SK-N-SH treated with all-trans-retinoic acid at 6 μM for 48 hours (cell line): ENCODE results near the gene ADAMTS2.

Experiments
- ATAC-seq: fragments of 200-7000 bp; cut with Tn5 transposase; 3 replicates; pipeline ENCODE4 v1.9.1; 2020; ENCODE audit warnings: mild to moderate bottlenecking, moderate library complexity
- ARNTL ChIP-seq: fragments of 450-650 bp; formaldehyde crosslinking; IDR thresholded peaks from 2 replicates; pipeline ENCODE4 v1.5.0; 2020; ENCODE audit warnings: low read depth, mild to moderate bottlenecking, moderate library complexity, borderline replicate concordance
- BACH2 ChIP-seq: fragments of 250-450 bp; sonication (Bioruptor Pico); IDR thresholded peaks from 2 replicates; pipeline ENCODE4 v1.9.0; 2021; ENCODE audit warnings: mild to moderate bottlenecking, borderline replicate concordance
- CREB5 ChIP-seq: fragments of 250-450 bp; sonication (Bioruptor Pico); IDR thresholded peaks from 2 replicates; pipeline ENCODE4 v1.5.1; 2020; ENCODE audit warnings: low read depth, mild to moderate bottlenecking, moderate library complexity
- CSDC2 ChIP-seq: fragments of 250-450 bp; sonication (Bioruptor Pico); IDR thresholded peaks from 2 replicates; pipeline ENCODE4 v1.5.0; 2020; ENCODE audit warnings: mild to moderate bottlenecking, moderate library complexity
- CSRNP3 ChIP-seq: fragments of 250-450 bp; sonication (Bioruptor Pico); IDR thresholded peaks from 2 replicates; pipeline ENCODE4 v1.5.1; 2021; ENCODE audit warnings: mild to moderate bottlenecking, moderate library complexity
- GLIS3 ChIP-seq: fragments of 250-450 bp; sonication (Bioruptor Pico); IDR thresholded peaks from 2 replicates; pipeline ENCODE4 v1.5.0; 2020; ENCODE audit warnings: mild to moderate bottlenecking, moderate library complexity
- ISL1 ChIP-seq: fragments of 250-450 bp; sonication (Bioruptor Pico); IDR thresholded peaks from 2 replicates; pipeline ENCODE4 v2.1.2; 2022; ENCODE audit warnings: mild to moderate bottlenecking, moderate library complexity
- OSR1 ChIP-seq: fragments of 250-450 bp; sonication (Bioruptor Pico); IDR thresholded peaks from 2 replicates; pipeline ENCODE4 v1.8.0; 2022; ENCODE audit warnings: moderate library complexity, mild to moderate bottlenecking, inconsistent platforms
- PATZ1 ChIP-seq: fragments of 250-450 bp; sonication (Bioruptor Pico); IDR thresholded peaks from 2 replicates; pipeline ENCODE4 v1.8.0; 2020; ENCODE audit warnings: mild to moderate bottlenecking, moderate library complexity, borderline replicate concordance
- POU6F1 ChIP-seq: fragments of 250-450 bp; sonication (Bioruptor Pico); IDR thresholded peaks from 2 replicates; pipeline ENCODE4 v1.8.0; 2021; ENCODE audit warnings: low read depth, mild to moderate bottlenecking, moderate library complexity, borderline replicate concordance
- RARB ChIP-seq: fragments of 250-450 bp; sonication (Bioruptor Pico); IDR thresholded peaks from 2 replicates; pipeline ENCODE4 v1.8.0; 2021; ENCODE audit warnings: mild to moderate bottlenecking, moderate library complexity
- SNAI2 ChIP-seq: fragments of 250-450 bp; sonication (Bioruptor Pico); IDR thresholded peaks from 2 replicates; pipeline ENCODE4 v1.5.0; 2020; ENCODE audit warnings: mild to moderate bottlenecking, moderate library complexity
- TCF4 ChIP-seq: fragments of 250-450 bp; sonication (Bioruptor Pico); IDR thresholded peaks from 2 replicates; pipeline ENCODE4 v1.8.0; 2021; ENCODE audit warnings: mild to moderate bottlenecking, moderate library complexity, borderline replicate concordance
- TOX ChIP-seq: fragments of 250-450 bp; sonication (Bioruptor Pico); IDR thresholded peaks from 2 replicates; pipeline ENCODE4 v1.8.0; 2021; ENCODE audit warnings: mild to moderate bottlenecking, moderate library complexity, borderline replicate concordance
- TSHZ2 ChIP-seq: fragments of 250-450 bp; sonication (Bioruptor Pico); IDR thresholded peaks from 2 replicates; pipeline ENCODE4 v1.5.0; 2020; ENCODE audit warnings: mild to moderate bottlenecking, moderate library complexity
- ZC3H10 ChIP-seq: fragments of 250-450 bp; sonication (Bioruptor Pico); IDR thresholded peaks from 2 replicates; pipeline ENCODE4 v1.5.1; 2021; ENCODE audit warnings: mild to moderate bottlenecking, moderate library complexity
- ZFP3 ChIP-seq: fragments of 250-450 bp; sonication (Bioruptor Pico); IDR thresholded peaks from 2 replicates; pipeline ENCODE4 v1.5.0; 2020; ENCODE audit warnings: mild to moderate bottlenecking, moderate library complexity
- ZFP30 ChIP-seq: fragments of 450-650 bp; formaldehyde crosslinking; IDR thresholded peaks from 2 replicates; pipeline ENCODE4 v1.5.0; 2022; ENCODE audit warnings: mild to moderate bottlenecking, moderate library complexity
- ZNF565 ChIP-seq: fragments of 450-650 bp; formaldehyde crosslinking; conservative IDR thresholded peaks from 2 replicates; pipeline ENCODE4 v1.5.0; 2020; ENCODE audit warnings: low read depth, mild to moderate bottlenecking, moderate library complexity
- ZNF70 ChIP-seq: fragments of 450-650 bp; formaldehyde crosslinking; IDR thresholded peaks from 2 replicates; pipeline ENCODE4 v1.5.0; 2020; ENCODE audit warnings: mild to moderate bottlenecking, moderate library complexity
- ZNF8 ChIP-seq: fragments of 450-650 bp; formaldehyde crosslinking; IDR thresholded peaks from 2 replicates; pipeline ENCODE4 v1.5.0; 2020; ENCODE audit warnings: mild to moderate bottlenecking, moderate library complexity

ADAMTS2 gene

GRCh38 chr5:179257176-179257682 is 88.0 kb downstream of the ADAMTS2 start:
- TF ChIP-seq CSDC2 (CRISPR knock-in tag) (no peak), SNAI2 (no peak), TCF4 (no peak), ARNTL (CRISPR knock-in tag) (no peak), OSR1 (CRISPR knock-in tag) (no peak), ZNF565 (CRISPR knock-in tag) (no peak), RARB (CRISPR knock-in tag) (no peak), ISL1 (no peak)
- no peak for ATAC-seq

- ATAC-seq, result no peak
- TF ChIP-seq ZC3H10 (CRISPR knock-in tag), result no peak
Measured at GRCh38 chr5:179256328-179257175, 88.7 kb downstream of the ADAMTS2 start.

- no peak for TF ChIP-seq ZNF565 (CRISPR knock-in tag)
- no peak for TF ChIP-seq ZNF8 (CRISPR knock-in tag)
- TF ChIP-seq PATZ1 (CRISPR knock-in tag), result no peak
- TF ChIP-seq BACH2, result no peak
- TF ChIP-seq ZFP30 (CRISPR knock-in tag), result no peak
- TF ChIP-seq ISL1, result no peak
- TF ChIP-seq ZC3H10 (CRISPR knock-in tag), result no peak
- no peak for TF ChIP-seq TCF4
- no peak for TF ChIP-seq OSR1 (CRISPR knock-in tag)
- no peak for TF ChIP-seq POU6F1
- TF ChIP-seq ZNF70, result no peak
- no peak for TF ChIP-seq CREB5
- TF ChIP-seq TOX (CRISPR knock-in tag), result no peak
- no peak for TF ChIP-seq ZFP3 (CRISPR knock-in tag)
- no peak for TF ChIP-seq TSHZ2
- TF ChIP-seq CSRNP3 (CRISPR knock-in tag), result no peak
- no peak for TF ChIP-seq GLIS3 (CRISPR knock-in tag)
- ATAC-seq, result no peak
Measured at GRCh38 chr5:179255527-179256327, 89.5 kb downstream of the ADAMTS2 start.
